ENCODE measurements around the gene LCLAT1. TPM values are rescaled to one million over a fixed set of nuclear protein-coding genes. Genes with fewer than 3 reads are reported as not detected.

LCLAT1 gene
- total RNA-seq, 1 donor from 2014 or later: 15.4 TPM

DNA sequence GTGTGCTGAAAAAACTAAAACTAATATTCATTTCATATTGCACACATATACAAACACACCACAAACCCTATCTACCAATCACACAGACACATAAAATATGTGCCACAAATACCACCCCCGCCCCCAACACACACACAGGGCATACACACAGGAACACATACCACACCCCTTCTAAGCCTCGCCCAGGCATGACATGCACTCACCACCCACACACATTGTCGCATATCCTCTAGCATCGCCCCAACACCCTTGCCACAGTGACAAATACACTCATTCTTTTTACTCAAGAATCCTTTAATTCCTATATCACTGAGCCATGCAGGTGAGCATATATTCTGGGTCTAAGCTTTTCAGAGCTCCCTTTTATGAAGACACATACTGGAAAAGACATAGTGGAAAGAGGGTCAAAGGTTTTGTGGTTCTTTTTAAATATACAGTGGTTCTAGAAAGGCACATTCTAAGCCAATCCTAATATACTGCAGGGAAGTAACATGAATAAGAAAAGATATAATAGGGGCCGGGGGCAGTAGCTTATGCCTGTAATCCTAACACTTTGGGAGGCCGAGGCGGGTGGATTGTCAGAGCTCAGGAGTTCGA, 24.5 kb upstream of the LCLAT1 start:
- DNase-seq (ENCODE audit: low read depth): peak; percentile 52

DNA sequence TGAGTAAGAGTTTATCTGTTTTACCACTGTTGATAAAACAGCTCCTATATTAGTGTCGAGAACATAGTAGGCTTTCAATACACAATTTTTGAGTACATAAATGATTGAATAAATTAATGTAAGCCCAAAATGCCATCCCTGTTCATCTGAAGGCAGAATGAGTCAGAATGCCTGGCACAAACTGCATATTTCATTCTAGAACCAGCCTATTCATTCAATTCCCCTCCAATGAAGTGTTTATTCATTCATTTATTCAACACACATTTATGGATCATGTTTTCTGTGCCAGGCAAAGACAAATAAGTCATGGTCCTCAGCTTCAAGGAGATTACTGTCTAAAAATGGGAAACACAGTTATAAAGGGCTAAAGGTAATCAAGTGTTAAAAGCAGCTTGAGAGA, 22.8 kb upstream of the LCLAT1 start:
- no peak for DNase-seq (ENCODE audit: low read depth)

DNA sequence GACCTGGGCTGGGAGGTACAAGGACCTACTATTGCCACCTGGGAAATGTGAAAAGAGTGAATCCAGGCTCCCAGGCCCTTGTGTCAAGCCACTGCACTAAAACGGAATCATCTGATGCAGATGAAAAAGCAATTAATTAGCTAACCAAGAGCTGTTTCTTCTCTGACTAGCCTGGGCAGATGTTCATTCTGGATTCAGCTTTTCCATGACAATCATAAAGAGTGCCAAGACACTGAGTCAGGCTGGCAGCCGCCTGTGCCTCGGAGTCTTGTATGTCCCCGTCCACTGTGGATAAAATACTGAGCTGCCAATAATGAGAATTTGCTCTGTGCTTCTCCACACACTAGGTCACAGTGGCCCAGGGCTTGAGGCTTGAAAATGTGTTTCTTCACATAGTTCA, 21.7 kb upstream of the LCLAT1 start:
- DNase-seq (ENCODE audit: low read depth): peak; percentile 37

DNA sequence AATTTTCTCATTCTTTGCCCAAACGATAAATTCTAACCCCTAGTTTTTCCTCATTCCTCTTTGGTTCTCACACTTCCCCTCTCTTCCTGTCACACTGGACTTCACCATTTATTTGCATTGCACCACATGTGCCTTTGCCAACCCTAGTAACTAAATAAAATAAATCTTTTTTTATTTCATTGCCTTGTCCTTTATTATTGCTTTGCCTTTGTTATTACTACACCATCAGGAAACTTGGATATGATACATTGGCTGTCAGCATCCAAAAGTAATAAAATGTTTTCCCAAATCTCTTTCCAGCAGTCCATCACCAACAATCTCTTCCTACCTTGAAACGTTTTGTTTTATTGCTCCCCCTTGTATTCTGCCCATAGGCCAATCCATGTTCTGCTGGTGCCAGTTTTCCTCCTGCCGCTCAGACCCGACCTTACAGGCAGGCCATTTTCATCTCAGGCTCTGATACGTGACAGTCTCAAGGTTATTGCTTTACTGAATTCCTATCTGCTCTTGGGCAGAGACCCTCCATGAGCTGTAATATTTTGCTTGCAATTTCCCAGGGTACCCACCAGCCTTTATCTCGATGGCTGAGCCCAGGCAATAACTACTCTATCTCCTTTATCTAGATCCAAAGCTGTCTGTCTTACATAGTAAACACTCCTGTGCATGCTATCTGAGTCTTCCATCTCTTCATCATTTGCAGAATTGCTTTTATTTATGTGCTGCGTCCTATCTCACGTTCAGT, 19.3 kb upstream of the LCLAT1 start:
- no peak for DNase-seq (ENCODE audit: low read depth)

DNA sequence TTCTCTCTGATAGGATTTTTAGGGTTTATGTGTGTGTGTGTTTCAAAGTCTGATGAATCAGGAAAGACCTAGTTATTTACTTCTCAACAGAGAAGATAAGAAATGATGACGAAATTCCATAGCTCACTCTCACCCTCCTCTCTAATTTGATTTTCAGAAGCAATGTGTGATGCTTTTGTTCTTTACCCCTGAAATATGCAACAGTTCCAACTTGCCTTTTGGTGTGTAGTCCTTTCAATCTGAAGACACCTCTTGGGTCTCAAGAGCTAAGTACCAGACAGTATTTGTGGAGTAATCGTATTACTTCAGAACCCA, 18.7 kb upstream of the LCLAT1 start:
- DNase-seq (ENCODE audit: low read depth): no peak

DNA sequence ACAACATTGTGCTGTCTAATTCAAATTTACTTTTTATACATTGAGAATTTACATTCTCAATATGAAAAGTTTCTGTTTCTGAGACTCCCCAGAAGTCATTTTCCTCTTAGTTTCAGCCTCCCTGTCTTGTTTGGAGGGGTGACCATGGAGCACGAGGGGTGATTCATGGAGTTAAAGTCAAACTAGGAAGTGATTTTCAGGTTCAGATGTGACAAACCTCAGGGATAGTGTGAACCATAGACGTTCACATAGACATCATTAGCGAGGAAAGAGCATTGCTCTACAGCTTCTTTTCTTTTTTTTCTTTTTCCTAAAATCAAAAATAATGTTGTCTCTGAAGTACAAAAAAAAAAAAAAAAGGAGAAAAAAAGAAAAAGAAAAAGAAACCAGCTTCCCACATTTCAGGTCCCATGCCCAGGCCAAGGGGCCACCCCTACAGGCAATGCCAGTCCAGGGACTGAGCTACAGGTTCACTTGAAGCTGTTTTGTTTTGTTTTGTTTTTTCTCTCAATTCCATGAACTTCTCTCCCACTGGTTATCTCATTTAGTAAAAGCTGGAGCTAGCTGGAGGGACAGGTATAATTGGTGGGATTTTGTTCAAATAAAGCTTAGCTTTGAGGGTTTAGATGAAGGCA, 18.1 kb upstream of the LCLAT1 start:
- no peak for DNase-seq (ENCODE audit: low read depth)

DNA sequence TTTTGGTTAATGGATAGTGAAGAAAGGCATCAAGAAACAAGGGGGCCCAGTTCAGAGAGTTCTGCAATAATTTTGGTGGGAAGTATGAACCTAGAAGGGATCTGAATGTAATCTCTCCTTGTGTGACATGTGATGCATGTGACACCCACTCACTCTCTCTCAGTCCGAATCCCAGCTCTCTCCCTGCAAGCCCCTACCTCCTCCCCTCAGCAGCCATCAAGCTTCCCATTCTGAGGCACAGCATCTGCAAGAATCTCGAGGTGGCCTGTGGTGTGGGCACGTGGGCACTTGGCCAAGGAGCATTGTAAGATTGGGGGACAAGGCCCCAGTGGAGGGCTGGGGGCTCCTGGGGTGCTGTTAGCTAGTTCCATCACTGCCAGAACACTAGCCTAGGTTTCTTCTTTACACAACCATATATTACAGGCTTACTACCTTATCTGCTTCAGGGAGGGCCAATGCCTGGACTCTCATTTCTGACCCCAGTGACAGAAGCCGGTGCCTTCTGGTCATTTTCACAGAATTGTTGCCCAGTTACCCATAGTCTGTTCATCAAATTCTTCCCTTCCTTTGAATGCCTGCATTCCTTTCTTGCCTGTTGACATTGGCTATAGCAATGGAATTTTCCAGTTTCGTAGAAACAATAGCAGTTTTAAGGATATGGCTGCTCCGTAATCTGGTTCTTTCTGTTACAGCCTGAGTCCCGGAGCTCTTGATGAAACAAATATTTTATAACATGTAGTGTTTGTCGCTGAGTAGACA, 13.3 kb upstream of the LCLAT1 start:
- DNase-seq (ENCODE audit: low read depth): no peak

DNA sequence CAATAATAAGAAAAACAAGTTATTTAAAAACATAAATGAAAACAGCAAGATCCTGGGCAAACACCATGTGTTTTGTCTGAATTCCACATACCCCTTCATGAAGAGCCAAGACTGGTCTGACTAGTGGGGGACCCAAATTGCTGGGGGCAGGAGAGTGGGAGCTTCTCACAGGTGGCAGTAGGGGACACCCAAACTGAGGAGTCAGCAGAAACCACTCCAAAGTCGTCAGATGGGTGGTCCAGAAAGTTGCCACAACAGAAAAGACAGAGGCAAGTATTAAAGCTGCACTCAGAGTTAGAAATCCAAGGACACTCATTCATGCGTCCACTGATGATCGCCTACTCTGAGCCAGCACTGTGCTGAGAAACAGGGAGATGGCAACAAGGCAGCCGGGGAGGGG, 12.3 kb upstream of the LCLAT1 start:
- no peak for DNase-seq (ENCODE audit: low read depth)

DNA sequence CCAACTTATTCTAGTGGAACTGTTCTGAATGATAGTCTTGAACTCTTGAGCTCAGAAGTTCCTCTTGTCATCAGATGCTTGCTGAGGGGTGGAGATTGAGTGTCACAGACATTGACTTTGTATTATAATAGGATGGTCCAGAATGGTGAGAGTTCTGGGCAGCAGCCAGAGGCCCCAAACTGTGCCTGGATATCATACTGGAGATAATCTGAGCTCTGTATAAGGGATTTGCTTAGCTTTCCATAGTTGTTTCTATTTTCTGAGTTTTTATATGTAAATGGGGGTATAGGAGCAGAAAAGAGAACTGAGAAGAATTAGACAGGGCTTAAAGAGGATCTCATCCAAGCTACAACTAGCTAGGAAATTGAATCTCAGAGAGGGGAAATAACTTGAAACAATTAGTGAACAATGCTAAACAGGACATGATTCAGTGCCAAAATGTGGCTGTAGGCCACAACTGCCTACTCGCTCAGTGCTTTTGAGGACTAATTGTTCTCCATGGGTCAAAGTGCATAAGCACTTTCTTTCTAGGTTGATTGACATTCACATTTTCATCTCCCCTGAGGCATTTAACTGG, 10.1 kb upstream of the LCLAT1 start:
- no peak for DNase-seq (ENCODE audit: low read depth)

DNA sequence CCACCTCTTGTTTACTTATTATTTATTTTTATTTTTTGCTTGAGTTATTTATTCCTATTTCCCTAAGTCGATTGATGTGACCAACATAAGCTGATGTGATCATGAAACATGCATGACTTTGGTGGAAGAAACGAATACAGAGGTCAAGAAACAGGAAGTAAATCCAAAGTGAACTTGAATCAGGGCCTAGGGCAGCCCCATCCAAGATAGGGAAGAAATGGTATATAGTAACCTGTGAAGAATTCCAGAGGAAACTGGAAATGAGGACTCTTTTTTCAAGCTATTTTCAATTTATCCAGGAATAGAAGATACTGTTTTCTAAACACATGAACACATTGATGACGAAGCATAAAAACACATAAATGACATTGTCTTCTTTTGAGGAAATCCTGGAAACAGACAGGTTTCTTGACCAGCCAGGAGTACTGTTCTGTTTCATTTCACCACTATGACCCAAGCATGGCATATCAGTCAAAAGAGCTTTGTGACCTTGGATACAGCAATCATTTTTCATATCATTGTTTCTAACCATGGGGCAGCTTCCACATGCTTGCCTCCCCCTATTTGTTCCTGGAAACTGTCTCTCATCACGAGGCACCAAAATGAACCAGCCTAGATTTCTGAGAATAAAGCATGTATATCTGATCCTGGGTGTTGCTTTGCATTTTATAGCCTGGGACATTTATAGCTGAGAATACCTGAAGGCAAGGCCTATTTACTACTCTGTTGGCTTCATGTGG, 9.1 kb upstream of the LCLAT1 start:
- DNase-seq (ENCODE audit: low read depth): no peak

DNA sequence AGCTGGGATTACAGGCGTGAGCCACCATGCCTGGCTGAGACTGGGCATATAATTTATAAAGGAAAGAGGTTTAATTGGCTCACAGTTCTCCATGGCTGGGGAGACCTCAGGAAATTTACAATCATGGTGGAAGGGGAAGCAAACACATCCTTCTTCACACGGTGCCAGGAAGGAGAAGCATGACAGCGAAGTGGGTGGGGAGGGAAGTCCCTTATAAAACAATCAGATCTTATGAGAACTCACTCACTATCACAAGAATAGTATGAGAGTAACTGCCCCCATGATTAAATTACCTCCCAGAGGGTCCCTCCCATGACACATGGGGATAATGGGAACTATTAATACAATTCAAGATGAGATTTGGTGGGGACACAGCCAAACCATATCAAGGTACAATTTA, 7.8 kb upstream of the LCLAT1 start:
- no peak for DNase-seq (ENCODE audit: low read depth)

DNA sequence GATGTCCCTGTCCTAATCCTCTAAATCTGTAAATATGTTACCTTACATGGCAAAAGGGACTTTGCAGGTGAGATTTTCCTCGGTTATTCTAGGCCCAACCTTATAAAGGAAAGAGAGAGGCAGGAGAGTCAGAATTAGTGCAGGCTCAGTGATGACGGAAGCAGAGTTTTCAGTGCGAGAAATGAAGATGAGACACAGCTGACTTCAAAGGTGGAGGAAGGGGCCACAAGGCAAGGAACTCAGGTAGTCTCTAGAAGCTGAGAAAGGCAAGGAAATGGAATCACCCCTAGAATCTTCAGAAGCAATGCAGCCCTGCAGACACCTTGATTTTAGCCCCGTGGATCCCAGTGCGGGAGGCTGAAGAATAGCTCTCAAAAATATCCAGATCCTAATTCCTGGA, 7.2 kb upstream of the LCLAT1 start:
- DNase-seq (ENCODE audit: low read depth): no peak

DNA sequence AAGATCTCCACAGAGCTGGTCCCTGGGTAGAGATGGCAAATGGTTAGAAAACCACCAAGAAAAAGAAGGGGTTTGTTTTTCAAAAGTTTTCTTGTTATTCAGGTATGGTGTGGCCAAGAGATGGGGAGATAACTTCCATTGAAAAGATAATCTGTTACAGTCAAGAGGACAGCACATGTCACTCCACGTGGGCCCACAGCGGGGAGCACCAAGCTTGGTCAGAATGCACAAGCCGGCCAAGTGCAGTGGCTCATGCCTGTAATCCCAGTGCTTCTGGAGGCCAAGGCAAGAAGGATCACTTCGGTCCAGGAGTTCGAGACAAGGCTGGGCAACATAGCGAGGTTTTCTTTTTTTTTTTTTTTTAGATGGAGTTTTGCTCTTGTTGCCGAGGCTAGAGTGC, 6.0 kb upstream of the LCLAT1 start:
- DNase-seq (ENCODE audit: low read depth): no peak

DNA sequence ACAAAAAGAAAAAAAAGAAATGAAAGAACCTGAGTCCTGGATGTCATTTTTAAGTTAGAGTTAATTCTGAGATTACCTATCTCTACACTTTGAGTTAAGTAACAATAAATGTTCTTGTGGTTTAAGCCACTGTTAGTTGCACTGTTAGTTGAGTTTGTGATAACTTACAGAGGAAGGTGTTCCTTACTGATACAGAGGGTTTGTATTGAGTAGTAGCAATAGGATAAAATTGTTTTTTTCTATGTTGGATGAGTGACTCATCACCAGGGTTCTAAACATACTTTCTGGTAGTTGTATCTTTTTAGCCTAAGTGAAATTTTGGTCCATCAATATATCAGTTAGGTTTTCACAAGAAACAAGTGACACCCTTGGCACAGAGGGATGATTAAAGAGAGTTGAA, 4.0 kb upstream of the LCLAT1 start:
- DNase-seq (ENCODE audit: low read depth): no peak

DNA sequence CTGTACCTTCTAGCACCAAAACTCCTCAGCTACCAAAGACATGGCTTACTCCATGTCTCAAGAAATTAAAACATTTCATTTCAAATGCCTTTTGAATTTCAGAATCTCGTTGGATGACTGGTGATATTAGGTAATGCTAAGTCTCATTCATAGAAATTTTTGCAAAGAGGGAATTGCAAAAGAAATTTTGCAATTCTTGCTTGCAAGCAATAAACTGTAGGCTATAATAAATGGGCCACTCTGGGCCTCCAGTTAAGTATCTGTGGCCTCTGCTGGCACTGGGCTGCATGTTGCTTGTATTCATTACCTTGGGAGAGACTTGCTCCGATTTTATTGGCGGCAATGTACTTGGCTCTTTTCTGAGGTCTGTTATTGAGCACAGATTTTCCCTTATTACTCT, 2.8 kb upstream of the LCLAT1 start:
- DNase-seq (ENCODE audit: low read depth): no peak

DNA sequence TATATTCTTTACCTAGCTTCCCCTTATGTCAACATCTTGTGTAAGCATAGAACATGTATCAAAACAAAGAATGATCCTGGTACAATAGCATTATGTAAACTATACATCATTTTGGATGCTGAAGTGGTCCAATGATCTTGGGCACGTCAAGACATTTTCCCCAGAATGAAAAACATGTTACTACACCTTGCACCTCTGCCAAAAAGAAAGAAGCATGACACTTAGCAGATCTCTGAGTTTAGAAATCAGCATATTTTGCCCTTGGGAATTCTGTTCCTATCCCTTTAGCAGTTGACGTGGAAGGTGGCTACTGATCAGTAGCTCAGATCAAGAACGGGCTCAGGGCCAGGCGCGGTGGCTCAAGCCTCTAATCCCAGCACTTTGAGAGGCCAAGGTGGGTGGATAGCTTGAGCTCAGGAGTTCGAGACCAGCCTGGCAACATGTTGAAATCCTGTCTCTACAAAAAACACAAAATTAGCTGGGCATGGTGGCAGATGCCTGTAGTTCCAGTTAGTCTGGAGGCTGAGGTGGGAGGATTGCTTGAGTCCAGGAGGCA, 1.7 kb upstream of the LCLAT1 start:
- no peak for DNase-seq (ENCODE audit: low read depth)

DNA sequence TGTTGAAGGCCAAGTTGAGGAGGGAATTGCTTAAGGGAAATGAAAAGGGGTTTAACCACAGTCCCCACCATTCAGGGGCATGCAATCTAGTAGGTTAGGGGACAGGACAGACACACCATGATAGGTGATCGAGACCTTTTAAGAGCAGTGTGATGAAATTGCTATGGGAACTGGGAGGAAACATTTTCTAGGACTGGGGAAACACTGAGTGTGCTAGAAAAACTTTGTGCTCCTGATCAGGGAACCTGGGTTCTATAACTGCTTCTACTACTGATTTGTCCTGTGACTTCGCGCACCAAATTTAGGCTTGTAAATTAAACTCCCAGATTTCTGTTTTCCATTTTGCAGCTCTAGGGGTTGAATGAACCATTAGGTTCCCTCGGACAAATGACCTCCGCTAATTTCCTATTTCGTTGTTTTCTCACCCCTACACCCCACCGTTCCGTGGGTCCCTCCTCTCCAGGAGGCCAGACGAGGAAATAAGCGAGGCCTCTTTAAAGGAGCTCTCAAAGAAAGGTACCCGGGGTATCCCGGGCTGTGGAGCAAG, 371 bp upstream of the LCLAT1 start:
- no peak for DNase-seq (ENCODE audit: low read depth)

DNA sequence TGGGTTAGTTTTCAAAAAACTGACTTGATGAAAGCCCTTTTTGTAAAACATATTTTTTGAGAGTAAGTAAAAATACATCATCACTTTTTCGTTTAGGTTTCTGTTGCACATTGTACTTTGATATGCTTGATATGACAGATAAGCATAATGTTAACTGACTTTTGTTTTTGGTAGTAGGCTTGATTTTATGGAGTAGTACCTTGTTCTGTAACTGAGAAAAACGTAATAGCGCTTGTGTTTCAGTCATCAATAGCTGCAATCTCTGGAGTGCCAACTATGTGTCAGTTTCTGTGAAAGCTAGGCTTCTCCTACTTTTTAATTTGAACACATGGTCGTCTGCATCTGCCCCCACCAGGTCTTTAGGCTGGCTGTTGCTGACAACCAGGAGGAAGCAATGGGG, 1.3 kb downstream of the LCLAT1 start:
- DNase-seq (ENCODE audit: low read depth): no peak

DNA sequence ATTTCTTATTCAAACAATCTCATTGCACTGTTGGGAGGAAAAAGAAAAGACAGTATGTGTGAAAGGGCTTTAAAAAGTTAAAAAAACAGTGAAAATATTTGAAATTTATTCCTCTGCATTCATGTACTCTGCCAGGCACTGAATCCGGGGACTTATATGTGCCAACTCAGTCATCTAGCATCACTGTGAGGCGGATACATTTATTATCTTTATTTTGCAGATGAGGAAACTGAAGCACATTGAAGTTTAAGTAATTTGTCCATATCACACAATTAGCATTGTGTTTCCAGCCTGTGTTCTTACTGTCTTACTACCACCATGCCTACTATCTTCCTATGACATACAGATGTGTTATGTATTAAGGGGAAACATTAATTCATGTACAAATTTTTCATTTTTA, 1.8 kb downstream of the LCLAT1 start:
- DNase-seq (ENCODE audit: low read depth): no peak

DNA sequence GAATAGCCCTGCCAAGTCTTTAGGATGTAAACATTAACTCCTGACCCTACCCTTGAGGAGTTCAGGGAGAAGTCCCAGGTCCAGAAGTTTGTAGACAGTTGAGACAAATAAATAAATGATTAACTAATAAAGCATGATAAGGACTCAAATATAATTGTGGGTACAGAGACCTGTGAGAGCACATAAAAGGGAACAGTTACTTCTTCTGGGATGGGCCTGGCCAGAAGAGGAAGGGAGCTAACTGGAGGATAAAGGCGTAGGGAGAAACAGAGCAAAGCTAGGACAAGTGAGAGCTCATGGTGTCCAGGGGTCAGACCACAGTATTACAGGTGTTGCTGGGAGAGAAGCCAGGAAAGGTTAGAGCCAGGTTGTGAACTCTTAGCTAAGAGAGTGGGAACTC, 3.0 kb downstream of the LCLAT1 start:
- no peak for DNase-seq (ENCODE audit: low read depth)

DNA sequence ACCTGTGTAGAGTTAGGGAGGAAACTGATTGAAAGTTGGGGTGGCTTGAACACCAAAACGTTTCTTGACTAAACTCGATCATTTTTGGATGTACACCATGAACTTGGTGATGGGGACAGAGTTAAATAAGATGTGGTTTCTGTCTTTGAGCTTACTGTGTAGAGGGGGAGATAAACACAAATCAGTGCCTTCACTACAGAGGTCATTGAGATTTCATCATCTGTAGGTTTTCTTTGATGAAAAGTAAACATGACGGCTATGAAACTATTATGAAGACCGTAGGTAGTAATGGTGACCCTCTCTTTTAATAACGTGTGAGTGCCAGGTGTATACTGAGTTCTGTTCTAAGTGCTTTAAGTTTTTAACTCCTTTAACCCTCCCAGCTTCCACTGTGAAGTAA, 6.5 kb downstream of the LCLAT1 start:
- DNase-seq (ENCODE audit: low read depth): no peak
